Glutamatergic neuron (in vitro differentiated cells): Measurements from ENCODE around the gene TMEM252. TPM values are rescaled to one million over a fixed set of nuclear protein-coding genes. Genes with fewer than 3 reads are reported as not detected.
A peak's percentile ranks its signal among the peaks of the same experiment; 100 is the strongest.

Source experiments
- DNase-seq: peaks from one replicate; pipeline ENCODE4 v3.0.0; 2022
- H3K27ac Mint-ChIP-seq: one replicate; pipeline ENCODE4 v1.8.0; 2020; ENCODE audit warnings: mild to moderate bottlenecking, mixed read lengths, inconsistent platforms; ENCODE audit not compliant: unreplicated experiment
- H3K27me3 Mint-ChIP-seq: one replicate; pipeline ENCODE4 v1.8.0; 2020; ENCODE audit warnings: mild to moderate bottlenecking, moderate library complexity, mixed read lengths, inconsistent platforms; ENCODE audit not compliant: unreplicated experiment
- H3K36me3 Mint-ChIP-seq: one replicate; pipeline ENCODE4 v1.8.0; 2020; ENCODE audit warnings: mild to moderate bottlenecking, mixed read lengths, inconsistent platforms; ENCODE audit not compliant: unreplicated experiment
- H3K4me1 Mint-ChIP-seq: one replicate; pipeline ENCODE4 v1.8.0; 2020; ENCODE audit warnings: mild to moderate bottlenecking, low read depth, mixed read lengths, inconsistent platforms; ENCODE audit not compliant: unreplicated experiment
- H3K4me3 Mint-ChIP-seq: one replicate; pipeline ENCODE4 v1.8.0; 2020; ENCODE audit warnings: mild to moderate bottlenecking, mixed read lengths, inconsistent platforms; ENCODE audit not compliant: unreplicated experiment
- H3K9me3 Mint-ChIP-seq: one replicate; pipeline ENCODE4 v1.8.0; 2020; ENCODE audit warnings: mild to moderate bottlenecking, moderate library complexity, mixed read lengths, inconsistent platforms; ENCODE audit not compliant: unreplicated experiment
- CTCF ChIP-seq: fragments of 200-600 bp; sonication (generic); IDR thresholded peaks from one replicate; pipeline ENCODE4 v1.5.0; 2021; ENCODE audit not compliant: partially characterized antibody, unreplicated experiment
- total RNA-seq: library from RNA; stranded (reverse); fragmentation: NEBNext Ultra II Directional; extraction: Animal tissue kit (Norgen Biotek cat#: 25700); gene quantifications from one replicate; pipeline ENCODE4 v1.2.1, GENCODE V29; 2021; ENCODE audit not compliant: unreplicated experiment

The TMEM252 gene
- total RNA-seq, 1 donor from 2014 or later, result not detected

- Mint-ChIP-seq H3K27ac (no peak overlapping the region), H3K4me3 (no peak overlapping the region), H3K4me1 (peaks cover 2% of the 10 kb centered on the region), H3K27me3 (peaks cover 2% of the 10 kb centered on the region), H3K9me3 (peaks cover 1% of the 10 kb centered on the region), H3K36me3 (no peaks in the 10 kb centered on the region)
- TF ChIP-seq CTCF, result no peak
- DNase-seq, result no peak
Measured at GRCh38 chr9:68532131-68532530, 8.6 kb downstream of the TMEM252 start.

GRCh38 chr9:68530618-68531017 lies 10.1 kb downstream of the TMEM252 start:
- Mint-ChIP-seq H3K4me3 (no peak overlapping the region), H3K9me3 (peaks cover 1% of the 10 kb centered on the region), H3K36me3 (no peaks in the 10 kb centered on the region), H3K27me3 (peaks cover 2% of the 10 kb centered on the region), H3K27ac (no peak overlapping the region), H3K4me1 (peaks cover 2% of the 10 kb centered on the region)
- TF ChIP-seq CTCF, result no peak
- peak; percentile 31 for DNase-seq

GRCh38 chr9:68523367-68523936 lies 17.2 kb downstream of the TMEM252 start:
- no peak overlapping the region for H3K27ac Mint-ChIP-seq
- peaks cover 7% of the 10 kb centered on the region for H3K27me3 Mint-ChIP-seq
- TF ChIP-seq CTCF, result no peak
- H3K36me3 Mint-ChIP-seq, result no peaks in the 10 kb centered on the region
- no peak for DNase-seq
- H3K9me3 Mint-ChIP-seq, result no peaks in the 10 kb centered on the region
- H3K4me3 Mint-ChIP-seq, result no peak overlapping the region
- no peaks in the 10 kb centered on the region for H3K4me1 Mint-ChIP-seq

- H3K4me1 Mint-ChIP-seq, result no peaks in the 10 kb centered on the region
- H3K36me3 Mint-ChIP-seq, result no peaks in the 10 kb centered on the region
- H3K27ac Mint-ChIP-seq, result no peak overlapping the region
- peaks cover 7% of the 10 kb centered on the region for H3K27me3 Mint-ChIP-seq
- H3K4me3 Mint-ChIP-seq, result no peak overlapping the region
- DNase-seq, result no peak
- no peak for TF ChIP-seq CTCF
- no peaks in the 10 kb centered on the region for H3K9me3 Mint-ChIP-seq
Measured at GRCh38 chr9:68522954-68523353, 17.7 kb downstream of the TMEM252 start.

- Mint-ChIP-seq H3K4me3 (no peak overlapping the region), H3K27me3 (peaks cover 5% of the 10 kb centered on the region), H3K36me3 (no peaks in the 10 kb centered on the region), H3K4me1 (no peaks in the 10 kb centered on the region), H3K27ac (no peak overlapping the region), H3K9me3 (no peaks in the 10 kb centered on the region)
- no peak for DNase-seq
- TF ChIP-seq CTCF, result no peak
Measured at GRCh38 chr9:68522131-68522530, 18.6 kb downstream of the TMEM252 start.
